Stimulated activated CD8-positive, alpha-beta memory T cell treated with anti-CD3 and anti-CD28 coated beads, Interleukin-4, amount 100 ng/mL, for 24 hours (primary cell): Measurements from ENCODE around the gene SREK1.
A peak's percentile ranks its signal among the peaks of the same experiment; 100 is the strongest.
"Not testable (repeated sequence)": the region's sequence is repeated elsewhere in the genome, so short reads cannot be mapped to it uniquely, and the experiment has no call there.

ENCODE experiments used
- DNase-seq: peaks from one replicate; pipeline ENCODE4 v3.0.0-alpha.2; 2020; ENCODE audit warnings: low read depth

SREK1 gene

DNA sequence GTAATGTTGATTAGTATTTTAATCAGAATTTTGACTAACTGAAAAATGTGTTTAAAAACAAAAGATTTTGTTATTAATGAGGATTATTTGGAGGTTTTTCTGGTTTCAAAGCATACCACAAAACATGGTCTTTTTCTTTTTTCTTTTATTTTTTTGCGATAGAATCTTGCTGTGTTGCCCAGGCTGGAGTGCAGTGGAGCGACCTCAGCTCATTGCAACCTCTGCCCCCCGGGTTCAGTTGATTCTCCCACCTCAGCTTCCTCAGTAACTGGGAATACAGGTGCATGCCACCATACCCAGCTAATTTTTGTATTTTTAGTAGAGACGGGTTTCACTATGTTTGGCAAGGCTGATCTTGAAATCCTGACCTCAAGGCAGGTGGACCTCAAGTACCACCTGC is 24.1 kb downstream of the SREK1 start:
- no peak for DNase-seq

DNA sequence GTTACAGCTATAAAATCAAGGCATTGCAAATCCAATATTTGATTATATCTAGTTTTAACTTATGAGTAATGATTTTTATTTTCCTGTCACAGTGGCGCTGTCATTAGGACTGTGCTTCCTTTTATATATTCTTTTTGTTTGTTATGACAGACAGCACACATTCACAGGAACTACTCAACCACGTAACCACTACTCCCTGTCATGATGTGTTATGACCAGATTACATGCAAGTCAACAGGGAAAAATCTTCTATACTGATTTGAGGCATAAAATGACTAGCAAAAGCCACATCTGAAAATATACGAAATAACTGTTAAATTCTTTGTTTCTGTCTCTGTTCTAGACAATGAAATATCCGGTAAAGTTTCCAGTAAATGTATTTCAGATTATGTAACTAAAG is 25.4 kb downstream of the SREK1 start:
- no peak for DNase-seq

DNA sequence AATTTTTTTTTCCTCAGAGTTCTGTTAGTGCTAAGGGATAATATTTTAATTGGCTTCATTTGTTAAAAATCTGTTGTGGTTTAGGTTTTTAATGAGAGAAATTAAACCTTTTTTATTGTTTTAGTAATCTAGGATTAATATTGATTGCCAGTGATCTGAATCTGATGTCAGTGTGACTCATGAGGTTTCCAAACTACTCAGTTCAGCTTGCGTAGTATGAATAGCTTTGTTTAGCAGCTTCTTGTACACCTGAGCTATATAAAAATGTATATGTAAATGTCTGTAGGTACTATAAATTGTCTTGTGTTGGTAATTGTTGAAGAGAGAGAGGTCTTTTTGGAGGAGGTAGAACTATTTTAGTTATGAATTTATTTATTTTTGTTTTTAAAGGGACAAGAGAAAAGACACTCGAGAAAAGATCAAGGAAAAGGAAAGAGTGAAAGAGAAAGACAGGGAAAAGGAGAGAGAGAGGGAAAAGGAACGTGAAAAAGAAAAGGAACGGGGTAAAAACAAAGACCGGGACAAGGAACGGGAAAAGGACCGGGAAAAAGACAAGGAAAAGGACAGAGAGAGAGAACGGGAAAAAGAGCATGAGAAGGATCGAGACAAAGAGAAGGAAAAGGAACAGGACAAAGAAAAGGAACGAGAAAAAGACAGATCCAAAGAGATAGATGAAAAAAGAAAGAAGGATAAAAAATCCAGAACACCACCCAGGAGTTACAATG is 26.3 kb downstream of the SREK1 start:
- no peak for DNase-seq

DNA sequence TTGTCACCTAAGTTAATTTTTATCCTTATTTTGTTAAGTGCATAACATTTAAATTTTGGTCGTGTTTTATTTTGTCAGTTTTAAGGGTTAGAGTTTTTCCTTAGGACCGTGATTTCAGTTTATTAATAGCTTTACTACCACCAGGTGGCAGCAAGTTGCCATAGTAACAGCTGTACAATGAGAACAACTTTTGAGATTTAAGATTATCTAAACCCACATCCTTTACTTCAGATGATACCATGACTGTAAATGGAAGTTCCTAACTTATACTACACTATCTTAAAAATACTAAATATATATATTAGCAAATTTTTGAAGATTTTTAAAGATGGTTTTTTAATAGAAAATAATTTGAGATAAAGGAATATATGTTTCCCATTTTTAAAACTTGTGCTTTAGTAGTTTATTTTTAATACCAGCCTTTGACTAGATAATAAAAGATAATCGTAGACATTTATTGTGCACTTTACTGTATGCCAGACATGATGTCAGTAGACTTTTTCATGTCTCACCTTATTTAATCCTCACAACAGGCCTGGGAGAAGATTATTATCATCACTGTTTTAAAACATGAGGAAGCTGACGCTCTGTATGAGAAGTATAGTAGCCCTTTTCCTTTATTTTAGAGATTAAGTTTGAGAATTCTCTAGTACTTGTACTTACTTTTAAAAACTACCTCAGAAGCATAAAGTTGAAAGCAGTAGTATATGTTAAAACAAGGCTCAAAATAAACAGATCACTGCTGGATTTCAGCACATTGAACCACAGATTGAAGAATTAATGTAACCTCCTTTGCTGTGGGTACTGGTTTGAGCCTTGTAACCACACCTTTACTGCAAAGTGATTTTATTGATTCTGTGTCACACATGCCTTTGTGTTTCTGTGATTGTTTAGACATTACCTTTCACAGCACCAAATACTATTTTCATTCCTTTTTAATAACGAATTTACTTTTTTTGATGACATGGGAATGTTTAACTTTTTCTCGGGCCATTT is 27.5 kb downstream of the SREK1 start:
- peak; percentile 11 for DNase-seq

DNA sequence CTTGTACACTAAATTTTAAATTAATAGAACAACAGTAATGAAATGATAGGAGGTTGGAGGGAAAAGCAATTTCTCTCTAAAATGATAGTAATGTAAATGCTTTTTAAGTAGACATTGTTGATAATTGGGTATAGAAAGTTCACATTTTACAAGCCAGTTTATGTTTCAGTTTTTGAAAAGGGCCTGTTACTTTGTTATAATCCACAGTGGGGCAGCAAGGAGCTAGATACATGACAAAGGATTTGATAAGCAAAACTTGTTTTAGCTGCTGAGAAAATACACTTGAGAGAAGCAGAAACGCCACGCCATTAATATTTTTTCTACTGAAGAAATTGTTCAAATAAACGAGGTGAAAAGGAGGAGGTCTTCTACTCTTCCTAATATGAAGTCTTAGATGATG is 30.2 kb downstream of the SREK1 start:
- no peak for DNase-seq

DNA sequence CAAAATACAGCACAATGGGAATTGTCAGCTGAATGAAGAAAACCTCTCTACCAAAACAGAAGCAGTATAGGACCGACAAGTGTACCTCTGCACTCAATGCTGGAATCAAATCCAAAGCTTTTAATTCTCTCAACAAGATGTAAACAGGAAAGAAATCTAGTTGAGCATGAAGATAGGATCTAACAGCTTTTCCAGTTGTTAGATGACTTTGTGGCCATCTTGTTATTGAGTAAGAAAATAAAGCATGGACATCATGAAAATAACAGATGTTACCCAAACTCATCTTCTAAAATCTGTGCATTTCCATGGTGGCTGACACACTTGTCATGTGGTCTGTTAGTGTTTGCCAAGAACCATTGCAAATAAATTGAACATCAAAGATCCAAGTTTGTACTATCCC is 34.7 kb downstream of the SREK1 start:
- DNase-seq, result no peak

DNA sequence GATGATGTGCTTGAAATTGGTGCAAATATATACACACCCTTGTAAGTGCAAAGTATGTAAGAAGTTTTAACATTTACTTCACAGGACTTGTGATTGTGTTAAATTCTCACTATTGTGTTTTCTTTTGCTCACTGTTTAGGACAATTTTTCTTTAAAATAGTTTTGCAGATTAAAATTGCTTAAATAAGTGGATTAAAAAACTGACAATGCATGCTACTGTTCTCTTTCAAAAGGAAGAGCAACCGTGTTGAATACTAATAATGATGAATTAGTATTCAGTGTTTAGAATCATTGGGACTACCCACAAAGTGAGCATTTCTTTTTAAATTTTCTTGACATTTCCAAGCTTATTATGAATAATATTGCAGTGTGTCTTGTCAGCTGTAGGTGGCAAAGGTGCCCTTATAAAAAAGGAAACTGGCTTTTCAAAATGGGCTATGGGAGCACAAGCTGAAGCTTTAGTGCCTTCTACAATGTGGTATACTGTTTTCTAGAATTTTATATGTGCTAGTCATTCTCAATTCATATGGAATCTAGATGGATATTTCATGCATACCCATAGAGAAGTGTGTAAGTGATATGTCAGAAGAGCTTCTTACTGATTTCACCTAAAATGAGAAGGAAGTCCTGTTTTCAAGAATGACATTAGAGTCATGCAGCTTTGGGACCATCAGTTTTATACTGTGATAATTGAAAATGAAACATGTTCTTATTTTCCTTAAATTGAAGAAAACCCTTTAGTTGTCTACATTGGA is 35.4 kb downstream of the SREK1 start:
- no peak for DNase-seq

DNA sequence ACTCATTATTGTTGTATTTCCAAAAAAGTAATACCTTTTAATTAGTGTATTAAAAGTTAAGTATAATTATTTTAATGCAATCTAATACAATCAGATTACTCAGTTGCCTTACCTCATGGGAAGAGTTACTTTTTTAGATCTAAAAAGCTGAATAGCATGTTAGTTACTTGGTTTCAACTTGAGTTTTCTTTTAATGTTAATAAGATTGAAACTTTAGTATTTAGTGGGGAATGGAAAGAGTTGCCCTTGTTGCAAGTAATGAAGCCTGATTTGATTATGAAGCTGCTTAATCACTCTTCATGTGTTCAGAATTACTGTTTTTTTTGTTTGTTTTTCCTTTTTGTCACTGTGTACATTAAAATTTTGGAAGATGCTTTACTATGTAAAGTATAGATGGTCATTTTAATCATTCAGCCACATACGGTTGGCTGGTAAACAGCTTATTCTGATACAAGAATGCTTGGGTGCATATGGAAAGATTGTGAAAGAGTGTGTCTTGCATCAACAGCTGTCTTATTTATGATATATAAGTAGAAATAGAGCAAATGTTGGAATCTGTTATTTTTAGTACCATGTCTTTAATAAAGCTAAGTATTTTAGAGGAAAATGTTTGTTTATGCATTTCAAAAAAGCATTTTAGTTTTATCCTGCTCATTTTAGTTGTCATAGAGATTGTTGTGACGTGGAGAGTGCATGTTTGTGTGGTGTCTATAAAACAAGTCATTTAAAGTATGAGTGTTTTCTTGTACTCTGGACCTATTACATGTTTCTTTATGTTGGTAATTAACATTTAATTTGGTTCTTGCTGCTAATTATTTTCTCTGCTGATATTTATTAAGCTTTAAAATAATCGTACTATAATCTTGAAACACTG is 36.4 kb downstream of the SREK1 start:
- no peak for DNase-seq

DNA sequence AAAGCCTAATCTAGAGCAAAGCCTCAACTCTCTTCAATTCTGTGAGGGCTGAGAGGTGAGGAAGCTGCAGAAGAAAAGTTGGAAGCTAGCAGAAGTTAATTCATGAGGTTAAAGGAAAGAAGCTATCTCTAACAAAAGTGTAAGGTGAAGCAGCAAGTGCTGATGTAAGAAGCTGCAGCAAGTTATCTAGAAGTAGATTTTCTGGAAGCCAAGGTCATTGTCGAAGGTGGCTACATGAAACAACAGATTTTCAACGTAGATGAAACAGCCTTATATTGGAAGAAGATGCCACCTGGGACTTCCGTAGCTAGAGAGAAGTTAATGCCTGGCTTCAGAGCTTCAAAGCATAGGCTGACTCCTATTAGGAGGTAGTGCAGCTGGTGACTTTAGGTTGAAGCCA is 42.0 kb downstream of the SREK1 start:
- no peak for DNase-seq

DNA sequence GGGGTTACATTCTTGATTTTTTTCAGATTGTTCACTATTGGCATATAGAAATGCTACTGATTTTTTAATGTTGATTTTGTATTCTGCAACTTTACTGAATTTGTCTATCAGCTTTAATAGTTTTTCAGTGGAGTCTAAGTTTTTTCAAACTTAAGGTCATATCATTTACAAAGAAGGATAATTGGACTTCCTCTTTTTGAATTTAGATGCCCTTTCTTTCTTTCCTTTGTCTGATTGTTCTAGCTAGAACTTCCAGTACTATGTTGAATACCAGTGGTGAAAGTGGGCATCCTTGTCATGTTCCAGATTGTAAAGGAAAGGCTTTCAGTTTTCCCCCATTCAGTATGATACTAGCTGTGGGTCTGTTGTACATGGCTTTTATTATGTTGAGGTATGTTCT is 49.3 kb downstream of the SREK1 start:
- no peak for DNase-seq

DNA sequence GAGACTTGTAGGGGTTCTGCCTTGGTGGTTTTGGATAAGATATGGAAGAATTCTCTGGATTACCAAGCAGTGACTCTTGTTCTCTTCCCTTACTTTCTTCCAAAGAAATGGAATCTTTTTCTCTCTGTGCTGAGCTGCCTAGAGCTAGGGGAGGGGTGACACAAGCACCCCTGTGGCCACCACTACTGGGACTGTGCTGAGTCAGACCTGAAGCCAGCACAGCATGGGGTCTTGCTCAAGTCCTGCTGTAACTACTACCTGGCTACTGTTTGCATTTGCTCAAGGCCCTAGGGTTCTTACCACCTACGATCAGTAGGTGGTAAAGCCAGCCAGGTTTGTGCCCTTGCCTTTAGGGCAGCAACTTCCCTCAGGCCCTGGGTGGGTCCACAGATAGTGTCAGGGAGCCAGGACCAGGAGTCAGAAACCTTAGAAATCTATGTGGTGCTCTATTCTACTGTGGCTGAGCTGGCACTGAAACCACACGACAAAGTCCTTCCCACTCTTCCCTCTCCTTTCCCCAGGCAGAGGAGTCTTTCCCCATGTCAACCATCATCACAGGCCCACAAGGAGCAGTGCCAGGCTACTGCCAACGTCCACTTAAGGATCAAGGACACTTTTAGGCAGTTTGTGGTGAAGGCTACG is 53.8 kb downstream of the SREK1 start:
- no peak for DNase-seq

DNA sequence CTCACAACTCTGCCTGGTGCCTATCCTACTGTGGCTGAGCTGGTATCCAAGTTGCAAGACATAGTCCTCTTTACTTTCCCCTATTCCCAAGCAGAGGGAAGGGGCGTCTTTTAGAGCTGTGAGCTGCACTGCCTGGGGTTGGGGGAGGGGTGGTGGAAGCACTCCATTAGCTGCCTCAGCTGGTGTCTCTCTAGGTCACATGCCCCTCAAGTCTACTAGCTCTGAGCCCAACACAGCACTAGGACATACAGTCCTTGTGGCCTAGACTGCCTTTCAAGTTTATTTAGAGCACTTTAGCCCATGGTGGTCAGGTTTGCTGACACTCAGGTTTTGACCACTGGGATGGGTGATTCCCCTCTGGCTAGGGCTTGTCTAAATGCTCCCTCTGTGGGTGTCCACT is 54.7 kb downstream of the SREK1 start:
- no peak for DNase-seq

DNA sequence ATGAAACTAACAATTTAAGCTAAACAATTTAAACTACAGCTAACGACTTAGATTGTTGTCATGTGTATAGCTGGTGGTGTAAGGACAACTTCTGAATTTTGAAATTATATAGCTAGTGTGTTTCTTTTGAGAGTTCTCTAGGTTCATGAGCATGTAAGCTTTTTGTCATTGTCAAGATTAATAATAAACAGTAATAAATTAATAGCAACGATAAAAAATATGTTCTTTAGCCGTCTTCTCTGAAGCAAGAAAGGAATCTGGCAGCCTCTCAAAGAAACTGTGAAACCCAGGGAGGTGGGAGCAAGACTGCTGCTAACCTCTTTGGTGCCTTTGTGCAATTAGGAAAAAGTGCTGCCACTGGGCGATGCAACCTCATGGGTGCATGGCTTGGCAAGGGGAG is 59.4 kb downstream of the SREK1 start:
- DNase-seq, result no peak

DNA sequence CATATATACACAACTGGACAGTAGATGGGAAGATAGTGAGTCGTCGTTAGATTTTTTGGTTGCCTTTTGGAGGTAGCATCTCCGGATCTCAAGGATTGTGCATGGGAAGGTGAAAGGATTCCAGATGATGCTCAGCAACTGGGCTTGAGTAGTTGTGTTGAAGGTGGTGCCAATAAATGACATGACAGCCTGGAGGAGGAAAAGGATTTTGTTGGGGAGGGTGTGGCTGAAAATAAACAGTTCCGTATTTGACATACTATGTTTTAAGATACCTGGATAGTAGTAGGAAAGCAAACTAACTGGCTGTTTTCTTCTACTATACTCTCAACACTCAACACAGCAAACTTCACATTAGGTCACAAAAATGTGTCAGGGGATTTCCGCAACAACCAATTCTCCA is 62.4 kb downstream of the SREK1 start:
- no peak for DNase-seq

DNA sequence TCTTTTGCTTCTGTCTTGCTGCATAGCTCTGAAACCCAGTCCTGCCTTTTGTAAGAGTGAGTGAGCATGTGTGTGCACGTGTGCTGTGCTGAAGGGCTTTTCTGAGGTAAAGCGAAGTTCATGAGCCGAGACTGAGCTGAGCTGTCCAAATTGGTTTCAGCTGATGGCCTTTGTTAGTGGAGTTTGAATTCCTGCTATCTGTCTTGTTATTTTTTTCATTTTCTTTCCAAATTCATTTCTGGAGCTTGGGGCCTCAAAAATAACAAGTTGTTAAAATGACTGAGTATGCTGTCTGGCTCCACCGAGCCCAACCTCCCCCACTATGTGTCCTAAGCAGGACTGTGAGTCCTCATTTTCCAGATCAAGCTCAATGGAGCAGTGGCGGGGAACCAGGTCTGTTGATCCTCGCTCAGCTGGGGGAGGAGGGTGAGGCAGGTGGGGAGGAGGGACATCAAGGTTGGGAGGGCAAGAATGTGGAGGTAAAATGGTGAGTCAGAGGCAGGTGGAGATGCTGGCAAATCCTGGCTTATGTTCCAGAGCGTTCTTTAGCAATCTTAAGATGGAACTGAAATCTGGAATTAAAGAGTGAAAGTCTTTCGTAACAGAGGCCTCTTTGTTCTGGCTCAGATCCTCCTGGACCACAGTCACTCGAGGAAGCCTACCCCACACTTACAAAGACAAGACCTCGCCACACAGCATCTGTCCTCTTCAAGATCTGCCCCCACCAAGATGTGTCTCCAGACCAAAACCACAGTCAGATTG is 63.9 kb downstream of the SREK1 start:
- DNase-seq, result no peak

DNA sequence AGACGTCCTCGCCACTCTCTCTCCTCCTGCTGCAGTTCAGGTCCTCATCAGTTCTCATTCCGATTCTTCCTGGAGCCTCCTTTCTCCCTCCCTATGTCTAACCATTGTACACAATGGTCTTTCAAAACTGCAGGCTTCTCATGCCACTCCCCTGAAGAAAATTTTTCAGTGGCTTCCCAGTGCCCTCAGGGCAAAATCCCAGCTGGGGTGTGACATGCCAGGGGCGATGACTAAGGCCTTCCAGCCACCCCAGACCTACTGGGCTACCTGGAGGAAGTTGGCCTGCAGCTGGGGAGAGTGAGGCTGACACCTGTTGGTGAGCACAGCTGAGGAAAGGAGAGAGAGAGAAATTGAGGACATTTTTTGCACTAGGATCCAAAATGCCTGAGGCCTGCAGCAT is 65.2 kb downstream of the SREK1 start:
- DNase-seq, result no peak

DNA sequence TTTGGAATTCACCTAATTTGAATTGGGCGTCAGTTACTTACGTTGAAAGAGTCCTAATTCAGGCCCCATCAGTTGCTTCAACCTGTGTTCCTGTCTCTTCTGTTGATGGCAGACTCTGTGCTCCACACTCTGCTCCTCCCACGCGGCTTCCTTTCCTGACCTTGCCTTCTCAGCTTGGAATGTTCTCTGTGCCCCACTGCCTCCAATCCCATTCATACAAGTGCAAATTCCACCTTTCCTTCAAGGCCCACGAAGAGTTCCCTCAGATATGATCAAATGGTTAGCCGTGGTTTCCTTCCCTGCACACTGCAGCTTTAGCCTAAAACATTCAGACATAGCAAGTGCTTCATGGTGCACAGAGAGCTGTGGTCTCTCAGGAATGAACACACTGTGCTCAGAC is 65.7 kb downstream of the SREK1 start:
- no peak for DNase-seq

DNA sequence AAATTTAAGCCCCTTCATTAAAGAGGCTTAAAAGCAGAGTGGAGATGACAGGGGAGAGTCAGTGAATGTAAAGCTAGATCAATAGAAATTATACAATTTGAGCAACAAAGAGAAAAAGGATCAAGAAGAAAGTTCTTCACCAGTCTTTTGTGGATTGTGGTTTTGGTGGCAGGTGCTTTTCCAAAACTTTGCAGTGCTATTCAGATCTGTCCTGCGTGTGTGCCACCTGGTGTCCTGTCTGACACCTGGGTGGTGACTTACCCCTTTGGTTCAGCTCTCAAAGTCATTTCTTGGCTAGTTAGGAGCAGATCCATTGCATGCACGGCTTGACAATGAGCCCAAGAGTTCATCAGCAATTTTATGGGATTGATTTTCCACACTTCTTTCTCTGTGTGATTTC is 69.4 kb downstream of the SREK1 start:
- DNase-seq, result no peak

DNA sequence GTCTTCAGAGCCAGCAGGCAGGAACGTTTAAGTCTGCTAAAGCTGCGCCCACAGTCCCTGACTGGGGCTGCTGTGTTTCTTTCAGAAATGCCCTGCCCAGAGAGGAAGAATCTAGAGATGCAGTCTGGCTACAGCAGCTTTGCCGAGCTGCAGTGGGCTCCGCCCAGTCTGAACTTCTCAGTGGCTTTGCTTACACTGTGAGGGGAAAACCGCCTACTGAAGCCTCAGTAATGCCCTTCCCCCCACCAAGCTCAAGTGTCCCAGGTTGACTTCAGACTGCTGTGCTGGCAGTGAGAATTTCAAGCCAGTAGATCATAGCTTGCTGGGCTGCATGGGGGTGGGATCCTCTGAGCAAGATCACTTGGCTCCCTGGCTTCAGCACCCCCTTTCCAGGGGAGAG is 78.4 kb downstream of the SREK1 start:
- no peak for DNase-seq

DNA sequence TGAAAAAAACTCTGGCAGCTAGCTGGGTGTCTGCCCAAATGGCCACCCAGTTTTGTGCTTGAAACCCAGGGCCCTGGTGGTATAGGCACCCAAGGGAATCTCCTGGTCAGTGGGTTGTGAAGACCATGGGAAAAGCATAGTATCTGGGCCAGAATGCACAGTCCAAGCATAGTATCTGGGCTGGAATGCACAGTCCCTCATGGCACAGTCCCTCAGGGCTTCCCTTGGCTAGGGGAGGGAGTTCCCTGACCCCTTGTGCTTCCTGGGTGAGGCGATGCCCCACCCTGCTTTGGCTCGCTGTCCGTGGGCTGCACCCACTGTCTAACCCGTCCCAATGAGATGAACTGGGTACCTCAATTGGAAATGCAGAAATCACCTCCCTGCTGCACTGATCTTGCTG is 78.8 kb downstream of the SREK1 start:
- not testable (repeated sequence) for DNase-seq
